GM19351 (cell line): ENCODE measurements around the gene C12orf60.

ENCODE experiments used
- ATAC-seq: cut with Tn5 transposase; IDR thresholded peaks from one replicate; pipeline ENCODE4 v1.9.1; 2021; ENCODE audit warnings: mild to moderate bottlenecking, moderate library complexity; ENCODE audit not compliant: unreplicated experiment

The C12orf60 gene

GRCh38 chr12:14776236-14776961 lies 27.1 kb upstream of the C12orf60 start:
- no peak for ATAC-seq

GRCh38 chr12:14777271-14777670 lies 26.2 kb upstream of the C12orf60 start:
- ATAC-seq, result no peak

- no peak for ATAC-seq
These were observed 23.6 kb upstream of the C12orf60 start for GRCh38 chr12:14779834-14780233.

GRCh38 chr12:14780859-14781258 lies 22.6 kb upstream of the C12orf60 start:
- ATAC-seq, result no peak

- ATAC-seq, result no peak
These were observed 21.9 kb upstream of the C12orf60 start for GRCh38 chr12:14781563-14781962.

GRCh38 chr12:14782756-14783155 lies 20.7 kb upstream of the C12orf60 start:
- peak; percentile 72 for ATAC-seq

GRCh38 chr12:14784471-14784870 lies 19.0 kb upstream of the C12orf60 start:
- ATAC-seq, result no peak

- ATAC-seq, result no peak
These were observed 17.9 kb upstream of the C12orf60 start for GRCh38 chr12:14785568-14785967.

- ATAC-seq, result no peak
These were observed 8.4 kb upstream of the C12orf60 start for GRCh38 chr12:14795028-14795448.

GRCh38 chr12:14802247-14802646 lies 1.2 kb upstream of the C12orf60 start:
- no peak for ATAC-seq

GRCh38 chr12:14802721-14803010 lies 804 bp upstream of the C12orf60 start:
- no peak for ATAC-seq

GRCh38 chr12:14803830-14804160 lies 325 bp downstream of the C12orf60 start:
- peak; percentile 12 for ATAC-seq

GRCh38 chr12:14810167-14810952 lies 6.9 kb downstream of the C12orf60 start:
- ATAC-seq, result no peak

GRCh38 chr12:14810953-14811483 lies 7.5 kb downstream of the C12orf60 start:
- no peak for ATAC-seq

GRCh38 chr12:14811486-14811885 lies 8.0 kb downstream of the C12orf60 start:
- ATAC-seq, result no peak

GRCh38 chr12:14814014-14814413 lies 10.5 kb downstream of the C12orf60 start, which contains the start of gene SMCO3:
TSS of gene SMCO3 (minus strand) at chr12:14814182. CDS start at chr12:14806680, 7,502 bp downstream.
- ATAC-seq, result no peak

- ATAC-seq, result peak; percentile 53
These were observed 20.7 kb downstream of the C12orf60 start for GRCh38 chr12:14824012-14824634.

GRCh38 chr12:14825256-14825655 lies 21.8 kb downstream of the C12orf60 start:
- ATAC-seq, result no peak

- ATAC-seq, result no peak
These were observed 23.0 kb downstream of the C12orf60 start for GRCh38 chr12:14826491-14826890.

GRCh38 chr12:14827043-14827442 lies 23.6 kb downstream of the C12orf60 start:
- no peak for ATAC-seq

- peak; percentile 87 for ATAC-seq
These were observed 25.4 kb downstream of the C12orf60 start for GRCh38 chr12:14828892-14829291.

GRCh38 chr12:14833336-14833735 lies 29.9 kb downstream of the C12orf60 start:
- no peak for ATAC-seq
